AG10803 (cell line): ENCODE results near the gene E2F6.
A peak's percentile ranks its signal among the peaks of the same experiment; 100 is the strongest.

Source experiments
- DNase-seq: peaks from one replicate; pipeline ENCODE4 v3.0.0; 2010; ENCODE audit warnings: low read depth
- H3K4me3 ChIP-seq: 2 replicates; pipeline ENCODE4 v1.5.1; 2011; ENCODE audit warnings: mild to moderate bottlenecking, low read length, control low read depth
- TF ChIP-seq, protein P1 (sequence below): conservative IDR thresholded peaks from 2 replicates; pipeline ENCODE4 v1.5.1; 2011; ENCODE audit warnings: mild to moderate bottlenecking, low read length, control low read depth, inconsistent platforms

Gene E2F6

DNA sequence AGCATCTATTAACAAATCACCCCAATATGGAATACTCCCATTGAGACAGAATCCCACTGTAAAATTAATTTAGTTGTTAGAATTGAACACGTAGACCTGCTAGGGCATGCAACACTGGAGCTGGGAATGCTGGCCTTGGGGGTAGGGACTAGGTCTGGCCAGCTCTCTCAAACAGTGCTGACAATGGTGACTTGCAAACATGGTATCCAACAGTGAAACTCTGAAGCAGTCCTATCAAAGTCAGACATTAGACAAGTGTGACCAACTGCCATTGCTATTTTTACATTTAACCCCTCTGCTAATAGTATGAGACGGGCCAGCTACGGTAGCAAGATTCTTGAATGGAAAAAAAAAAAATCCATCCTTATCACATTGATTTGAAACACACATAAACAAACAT is 7.2 kb downstream of the E2F6 start:
- TF ChIP-seq, protein P1, sequence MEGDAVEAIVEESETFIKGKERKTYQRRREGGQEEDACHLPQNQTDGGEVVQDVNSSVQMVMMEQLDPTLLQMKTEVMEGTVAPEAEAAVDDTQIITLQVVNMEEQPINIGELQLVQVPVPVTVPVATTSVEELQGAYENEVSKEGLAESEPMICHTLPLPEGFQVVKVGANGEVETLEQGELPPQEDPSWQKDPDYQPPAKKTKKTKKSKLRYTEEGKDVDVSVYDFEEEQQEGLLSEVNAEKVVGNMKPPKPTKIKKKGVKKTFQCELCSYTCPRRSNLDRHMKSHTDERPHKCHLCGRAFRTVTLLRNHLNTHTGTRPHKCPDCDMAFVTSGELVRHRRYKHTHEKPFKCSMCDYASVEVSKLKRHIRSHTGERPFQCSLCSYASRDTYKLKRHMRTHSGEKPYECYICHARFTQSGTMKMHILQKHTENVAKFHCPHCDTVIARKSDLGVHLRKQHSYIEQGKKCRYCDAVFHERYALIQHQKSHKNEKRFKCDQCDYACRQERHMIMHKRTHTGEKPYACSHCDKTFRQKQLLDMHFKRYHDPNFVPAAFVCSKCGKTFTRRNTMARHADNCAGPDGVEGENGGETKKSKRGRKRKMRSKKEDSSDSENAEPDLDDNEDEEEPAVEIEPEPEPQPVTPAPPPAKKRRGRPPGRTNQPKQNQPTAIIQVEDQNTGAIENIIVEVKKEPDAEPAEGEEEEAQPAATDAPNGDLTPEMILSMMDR: no peak
- no peak overlapping the region for H3K4me3 ChIP-seq
- DNase-seq: no peak

DNA sequence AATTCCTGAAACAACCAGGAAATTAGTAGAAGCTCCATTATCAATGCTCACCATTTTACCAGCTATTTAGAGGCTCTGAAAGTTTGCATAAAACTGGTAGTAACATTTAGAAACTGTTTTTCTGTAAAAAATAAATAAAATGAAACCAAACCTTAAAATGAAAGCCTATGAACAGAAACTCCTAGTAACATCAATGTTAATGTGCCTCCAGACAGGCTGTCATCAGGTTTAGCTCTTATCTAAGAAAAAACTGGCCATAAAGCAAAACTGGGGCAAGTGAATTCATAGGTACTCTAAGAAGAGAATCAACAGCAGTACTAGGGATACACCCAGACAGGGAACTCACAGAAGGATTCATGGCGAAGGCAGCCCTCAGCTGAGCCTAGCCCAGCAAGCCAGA is 8.0 kb downstream of the E2F6 start:
- H3K4me3 ChIP-seq: no peak overlapping the region
- TF ChIP-seq, protein P1: no peak
- DNase-seq: no peak

DNA sequence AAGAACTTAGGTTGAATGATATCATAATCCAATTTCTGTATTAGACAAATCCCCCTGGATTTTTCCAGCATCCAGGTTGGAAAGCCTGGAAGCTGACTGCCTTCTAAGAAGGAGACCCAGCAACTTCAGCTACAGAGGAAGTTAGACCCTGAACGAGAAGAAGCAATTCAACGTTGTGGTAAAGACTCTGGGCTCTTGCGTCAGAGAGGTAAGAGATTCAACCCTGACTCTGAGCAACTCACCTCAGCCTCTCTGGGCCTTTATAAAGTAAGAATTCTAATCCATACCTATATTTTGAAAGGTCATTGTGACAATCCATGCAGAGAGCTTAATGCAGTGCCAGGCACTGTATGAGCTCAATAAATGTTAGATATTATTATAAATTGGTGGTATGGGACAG is 9.7 kb downstream of the E2F6 start:
- TF ChIP-seq, protein P1: no peak
- DNase-seq: no peak
- H3K4me3 ChIP-seq: no peak overlapping the region

DNA sequence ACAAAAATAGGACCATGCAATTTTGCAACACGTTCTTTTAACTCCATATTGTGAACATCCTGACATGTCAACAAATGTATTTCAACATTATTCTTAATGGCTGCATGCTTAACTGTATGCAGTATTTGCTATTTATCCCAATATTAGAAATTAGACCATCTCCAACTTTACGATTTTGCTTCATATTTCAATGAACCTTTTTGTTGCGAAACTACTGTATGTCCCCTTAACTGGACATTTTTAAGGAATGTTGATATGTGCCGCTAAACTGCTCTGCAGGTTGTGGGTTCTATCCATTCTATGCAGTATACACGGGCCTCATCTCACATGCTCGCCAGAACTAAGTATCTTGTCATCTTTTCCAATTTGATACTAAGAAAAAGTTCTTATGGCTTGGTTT is 11.1 kb downstream of the E2F6 start:
- H3K4me3 ChIP-seq: no peak overlapping the region
- DNase-seq: no peak

DNA sequence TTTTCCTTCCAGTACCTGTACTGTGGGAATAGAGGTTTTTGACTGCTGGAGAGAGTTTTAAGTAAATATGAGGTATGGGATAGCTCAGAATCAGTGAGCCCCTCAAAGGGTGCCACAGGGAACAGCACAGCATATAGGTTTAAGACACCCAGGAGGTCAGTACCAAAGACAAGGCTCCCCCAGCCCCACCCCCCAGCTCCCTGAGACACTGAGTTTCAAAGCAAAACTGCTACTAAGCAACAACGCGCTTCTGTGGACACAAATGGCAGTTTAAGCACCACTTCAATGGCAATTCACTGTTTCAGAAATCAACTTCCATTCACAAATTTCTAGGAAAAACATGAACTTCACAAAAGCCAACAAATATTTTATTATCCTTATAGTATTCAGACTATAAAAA is 15.2 kb downstream of the E2F6 start:
- H3K4me3 ChIP-seq: no peak overlapping the region
- no peak for DNase-seq
- TF ChIP-seq, protein P1: no peak

More for the DNA sequence above, 11.1 kb downstream of the E2F6 start:
- TF ChIP-seq, protein P1: no peak

DNA sequence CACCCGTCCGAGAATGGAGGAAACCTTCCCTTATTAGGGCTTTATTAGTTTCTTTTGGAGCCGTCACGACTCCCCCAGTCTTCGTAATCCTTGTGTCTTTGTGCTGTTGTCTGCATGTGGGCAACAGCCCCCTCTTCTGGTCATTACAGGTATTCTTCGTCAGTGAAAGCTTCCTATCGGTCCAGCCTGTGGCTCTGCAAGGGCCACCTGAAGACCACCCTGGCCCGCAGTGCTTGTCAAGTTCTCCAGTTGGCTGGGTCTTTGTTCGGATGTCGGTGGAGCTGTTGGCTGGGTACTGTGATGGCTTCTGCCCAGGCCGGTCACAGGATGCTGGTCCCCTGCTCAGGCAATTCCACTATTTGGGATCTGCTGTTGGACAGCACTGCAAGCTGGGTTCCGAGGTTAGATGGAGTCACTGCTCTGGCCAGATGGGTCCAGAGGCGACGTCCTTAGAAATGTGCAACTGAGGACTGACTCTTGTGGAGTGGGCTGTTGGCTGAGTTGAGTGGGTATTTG is 19.2 kb downstream of the E2F6 start:
- TF ChIP-seq, protein P1: peak; percentile 86
- H3K4me3 ChIP-seq: no peak overlapping the region
- DNase-seq: peak; percentile 62

DNA sequence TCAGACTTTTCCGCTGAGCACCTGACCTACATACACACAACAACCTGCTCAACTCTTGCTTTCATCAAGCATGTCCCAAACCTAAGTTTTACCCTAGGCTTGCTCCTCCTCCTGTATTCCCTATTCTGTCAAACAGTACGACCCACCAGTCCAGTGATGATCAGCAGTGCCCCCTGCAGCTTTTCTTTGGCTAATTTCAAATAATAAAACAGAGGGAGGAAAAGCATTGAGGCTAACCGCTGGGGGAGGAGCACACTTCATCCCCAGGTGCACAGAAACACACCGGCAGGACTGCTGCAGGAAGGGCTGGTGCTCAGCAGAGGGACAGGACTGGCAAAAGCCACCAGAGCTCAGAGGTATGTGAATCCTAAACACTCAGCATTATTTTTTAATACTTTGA is 21.2 kb downstream of the E2F6 start:
- DNase-seq: no peak
- TF ChIP-seq, protein P1: no peak
- H3K4me3 ChIP-seq: no peak overlapping the region
